Uterus (tissue), 2 donors: Measurements from ENCODE around the gene FTCDNL1.

Source experiments
- CTCF ChIP-seq, 4 experiments: fragments of 200-600 bp in 2 of 4; fragments of 450-650 bp in 2 of 4; sonication (generic) in 2 of 4; IDR thresholded peaks; one replicate each; pipeline ENCODE4 v1.5.1; 2016 to 2019; ENCODE audit warnings: antibody characterized with exemption in 4 of 4, mild to moderate bottlenecking in 2 of 4, moderate library complexity in 1 of 4
- POLR2A ChIP-seq, 2 donors: fragments of 450-650 bp; IDR thresholded peaks; one replicate each; pipeline ENCODE4 v1.6.1; 2016; ENCODE audit warnings: antibody characterized with exemption in 2 of 2, mild to moderate bottlenecking in 1 of 2, moderate library complexity in 1 of 2

GRCh38 chr2:199742884-199743283, 108.1 kb downstream of the FTCDNL1 start:
- no peak for TF ChIP-seq POLR2A (IDR thresholded peaks at IDR 0.05)
- no peak for TF ChIP-seq CTCF (IDR thresholded peaks at IDR 0.05)
